Measurements from ENCODE around the gene GARNL3.

The GARNL3 gene

GRCh38 chr9:127356906-127357305, 92.3 kb downstream of the GARNL3 start:
- no peak for TF ChIP-seq CTCF (conservative IDR thresholded peaks at IDR 0.05; ENCODE audit: low read depth)
- CTCF ChIA-PET: no interaction called here

GRCh38 chr9:127358023-127358535, 93.5 kb downstream of the GARNL3 start:
- ChIA-PET POLR2A (ENCODE audit: low non-redundant PET) (no interaction called here), CTCF (interaction anchor here (0.6 kb wide), 1 partner anchor 36 kb away, joined by 3 read pairs; no protein-coding TSS in a partner anchor)
- peak overlapping the region; percentile 14 for H3K27ac ChIP-seq
- TF ChIP-seq CTCF (conservative IDR thresholded peaks at IDR 0.05; ENCODE audit: low read depth): no peak
- no peak for DNase-seq (ENCODE audit: low spot score)

More at GRCh38 chr9:127356906-127357305, 92.3 kb downstream of the GARNL3 start:
- H3K27ac ChIP-seq: no peak overlapping the region
- POLR2A ChIA-PET (ENCODE audit: low non-redundant PET): no interaction called here
- DNase-seq (ENCODE audit: low spot score): no peak

GRCh38 chr9:127358770-127359169, 94.2 kb downstream of the GARNL3 start:
- DNase-seq (ENCODE audit: low spot score): no peak
- 0 out of 2 replicates have a peak overlapping the region, but pooled peaks have one; percentile 9 for H3K27ac ChIP-seq
- ChIA-PET POLR2A (ENCODE audit: low non-redundant PET) (no interaction called here), CTCF (interaction anchor here (1.4 kb wide), 1 partner anchor 144 kb away, joined by 4 read pairs; no protein-coding TSS in a partner anchor)
- TF ChIP-seq CTCF (conservative IDR thresholded peaks at IDR 0.05; ENCODE audit: low read depth): no peak

GRCh38 chr9:127360250-127360649, 95.7 kb downstream of the GARNL3 start:
- CTCF ChIA-PET: interaction anchor here (0.6 to 1.4 kb wide), 8 partner anchors 13 to 421 kb away, joined by 3 to 6 read pairs (median 4); no protein-coding TSS in a partner anchor
- H3K27ac ChIP-seq: peak overlapping the region; percentile 84
- DNase-seq (ENCODE audit: low spot score): no peak
- POLR2A ChIA-PET (ENCODE audit: low non-redundant PET): interaction anchor here (0.6 kb wide), 1 partner anchor 83 kb away, joined by 3 read pairs; no protein-coding TSS in a partner anchor
- no peak for TF ChIP-seq CTCF (conservative IDR thresholded peaks at IDR 0.05; ENCODE audit: low read depth)

- DNase-seq (ENCODE audit: low spot score): peak; percentile 76
- ChIA-PET CTCF (interaction anchor here (0.5 to 1.4 kb wide), 10 partner anchors 12 to 421 kb away, joined by 3 to 6 read pairs (median 4); no protein-coding TSS in a partner anchor), POLR2A (ENCODE audit: low non-redundant PET) (no interaction called here)
- no peak; the same call in 1 of the 2 replicates for TF ChIP-seq CTCF (conservative IDR thresholded peaks at IDR 0.05; ENCODE audit: low read depth)
- peak overlapping the region; percentile 84 for H3K27ac ChIP-seq
Observed at GRCh38 chr9:127360829-127361228, 96.3 kb downstream of the GARNL3 start.

- no peak; the same call in 1 of the 2 replicates for TF ChIP-seq CTCF (conservative IDR thresholded peaks at IDR 0.05; ENCODE audit: low read depth)
- ChIA-PET POLR2A (ENCODE audit: low non-redundant PET) (no interaction called here), CTCF (interaction anchor here (0.5 to 1.2 kb wide), 5 partner anchors 36 to 204 kb away, joined by 3 to 4 read pairs (median 3); no protein-coding TSS in a partner anchor)
- DNase-seq (ENCODE audit: low spot score): peak; percentile 90
- H3K27ac ChIP-seq: peak overlapping the region; percentile 84
Observed at GRCh38 chr9:127361561-127361960, 97.0 kb downstream of the GARNL3 start.

Measured in RWPE1 (cell line).